Tibial artery (tissue), 4 donors: ENCODE results near the gene TTC34.
A peak's percentile ranks its signal among the peaks of the same experiment; 100 is the strongest.

Experiments used
- DNase-seq, 2 donors: peaks; one replicate each; pipeline ENCODE4 v3.0.0-alpha.2; 2019
- H3K27ac ChIP-seq, 2 donors: fragments of 200-600 bp; sonication (generic) in 1 of 2; 1 replicate in 1 of 2; 2 replicates in 1 of 2; pipeline ENCODE4 v1.5.1; 2018 to 2019; ENCODE audit warnings: mild to moderate bottlenecking in 1 of 2
- H3K27me3 ChIP-seq, 2 donors: fragments of 200-600 bp; sonication (generic) in 1 of 2; one replicate each; pipeline versions ENCODE4 v1.5.1 to v1.6.0; 2016 to 2019
- H3K36me3 ChIP-seq, 3 donors: fragments of 200-600 bp; sonication (generic) in 2 of 3; one replicate each; pipeline ENCODE4 v1.5.1; 2016 to 2019; ENCODE audit warnings: mild to moderate bottlenecking in 2 of 3
- H3K4me1 ChIP-seq, 4 donors: fragments of 200-600 bp; sonication (generic) in 2 of 4; 1 replicate in 3 of 4; 2 replicates in 1 of 4; pipeline ENCODE4 v1.5.1; 2016 to 2019
- H3K4me3 ChIP-seq, 2 donors: fragments of 200-600 bp; sonication (generic) in 1 of 2; 1 replicate in 1 of 2; 2 replicates in 1 of 2; pipeline ENCODE4 v1.5.1; 2018 to 2019; ENCODE audit warnings: mild to moderate bottlenecking in 2 of 2
- H3K9me3 ChIP-seq, 3 donors: fragments of 200-600 bp; sonication (generic) in 1 of 3; one replicate each; pipeline ENCODE4 v1.5.1; 2016 to 2019
- intact Hi-C: fragments of 100-400 bp; cut with DNase I; formaldehyde crosslinking; loops from one replicate; pipeline ENCODE4 v1.15.0; 2023; ENCODE audit warnings: low total_unique reads
- TF ChIP-seq, protein P1 (sequence below), 2 experiments: fragments of 200-600 bp in 1 of 2; fragments of 450-650 bp in 1 of 2; IDR thresholded peaks; one replicate each; pipeline ENCODE4 v1.5.1; 2017 to 2019; ENCODE audit warnings: antibody characterized with exemption in 2 of 2, mild to moderate bottlenecking in 1 of 2, moderate library complexity in 1 of 2

Gene TTC34

DNA sequence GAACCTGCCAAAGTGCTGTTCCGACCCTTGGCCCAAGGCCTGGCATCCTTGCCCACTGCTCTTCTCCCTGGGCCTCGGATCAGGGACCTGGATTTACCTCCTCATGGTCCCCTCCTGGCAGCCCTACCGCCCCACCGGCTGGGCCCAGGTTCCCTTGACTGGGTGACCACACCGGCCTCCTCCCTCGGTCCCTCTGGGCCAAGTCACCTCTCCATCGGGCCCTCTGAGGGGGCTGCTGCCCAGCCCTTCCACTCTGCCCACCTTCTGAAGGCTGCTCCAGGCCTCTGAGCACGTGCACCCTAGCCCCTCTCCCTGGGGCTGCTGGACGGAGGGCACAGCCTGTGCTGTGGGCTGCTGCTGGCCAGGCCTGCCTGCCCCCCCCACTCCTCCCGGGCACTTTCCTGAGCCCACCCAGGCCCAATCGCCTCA lies 159.3 kb downstream of the TTC34 start:
- Histone ChIP-seq H3K4me1 (peaks cover 0 to 33% (median 18%) of the 10 kb centered on the region in 4 donors), H3K27ac (peak overlapping the region; percentile 75 to 77), H3K36me3 (no peaks in the 10 kb centered on the region), H3K27me3 (peaks cover 0 to 22% of the 10 kb centered on the region in 2 donors), H3K9me3 (peaks cover 0 to 16% (median 4%) of the 10 kb centered on the region in 3 donors), H3K4me3 (peak overlapping the region; percentile 73 to 88)
- peak in 1 of 2 donors; percentile 53 for DNase-seq
- TF ChIP-seq, protein P1, sequence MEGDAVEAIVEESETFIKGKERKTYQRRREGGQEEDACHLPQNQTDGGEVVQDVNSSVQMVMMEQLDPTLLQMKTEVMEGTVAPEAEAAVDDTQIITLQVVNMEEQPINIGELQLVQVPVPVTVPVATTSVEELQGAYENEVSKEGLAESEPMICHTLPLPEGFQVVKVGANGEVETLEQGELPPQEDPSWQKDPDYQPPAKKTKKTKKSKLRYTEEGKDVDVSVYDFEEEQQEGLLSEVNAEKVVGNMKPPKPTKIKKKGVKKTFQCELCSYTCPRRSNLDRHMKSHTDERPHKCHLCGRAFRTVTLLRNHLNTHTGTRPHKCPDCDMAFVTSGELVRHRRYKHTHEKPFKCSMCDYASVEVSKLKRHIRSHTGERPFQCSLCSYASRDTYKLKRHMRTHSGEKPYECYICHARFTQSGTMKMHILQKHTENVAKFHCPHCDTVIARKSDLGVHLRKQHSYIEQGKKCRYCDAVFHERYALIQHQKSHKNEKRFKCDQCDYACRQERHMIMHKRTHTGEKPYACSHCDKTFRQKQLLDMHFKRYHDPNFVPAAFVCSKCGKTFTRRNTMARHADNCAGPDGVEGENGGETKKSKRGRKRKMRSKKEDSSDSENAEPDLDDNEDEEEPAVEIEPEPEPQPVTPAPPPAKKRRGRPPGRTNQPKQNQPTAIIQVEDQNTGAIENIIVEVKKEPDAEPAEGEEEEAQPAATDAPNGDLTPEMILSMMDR (IDR thresholded peaks at IDR 0.05), result no peak
- intact Hi-C loops, result loop anchor here (2.0 kb wide), 1 partner anchor 55 kb away; the partner anchor contains the start of gene PRXL2B

DNA sequence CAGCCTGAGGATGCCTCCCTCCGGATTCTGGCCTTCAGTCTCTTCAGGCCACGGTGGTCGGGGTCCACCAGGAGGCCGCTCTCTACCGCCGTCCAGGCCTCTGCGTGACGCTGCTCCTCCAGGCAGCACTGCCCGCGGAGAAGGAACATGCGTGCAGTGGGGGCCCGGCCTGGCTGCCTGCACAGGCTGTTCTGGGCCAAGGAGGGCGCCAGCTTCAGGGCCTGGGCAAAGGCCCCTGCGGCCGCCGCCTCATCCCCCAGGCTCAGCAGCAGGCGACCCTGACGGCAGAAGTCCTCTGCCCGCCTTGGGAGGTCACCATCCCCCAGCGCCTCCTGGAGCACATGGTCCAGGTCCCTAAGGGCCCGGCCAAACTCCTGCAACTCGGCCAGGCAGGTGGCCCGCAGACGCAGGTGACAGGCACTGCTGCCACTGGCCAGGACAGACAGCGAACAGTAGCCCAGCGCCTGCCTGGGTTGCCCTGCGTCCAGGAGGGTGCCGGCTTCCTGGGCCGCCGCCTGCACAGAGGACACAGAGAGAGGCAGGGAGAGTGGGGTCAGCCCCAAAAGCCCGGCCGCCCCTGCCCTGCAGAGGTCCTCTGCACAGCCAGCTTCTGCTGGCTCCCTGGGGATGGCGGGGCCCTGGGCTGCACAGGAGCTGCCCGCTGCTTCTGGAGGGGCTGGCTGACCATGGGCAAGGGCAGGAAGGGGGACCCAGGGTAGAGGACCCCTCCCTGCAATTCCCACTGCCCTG lies 159.9 kb downstream of the TTC34 start:
- peaks cover 0 to 10% (median 0%) of the 10 kb centered on the region in 3 donors for H3K9me3 ChIP-seq
- H3K36me3 ChIP-seq, result no peaks in the 10 kb centered on the region
- no peak overlapping the region for H3K27ac ChIP-seq
- TF ChIP-seq, protein P1 (IDR thresholded peaks at IDR 0.05), result no peak
- H3K4me3 ChIP-seq, result peak overlapping the region; percentile 73 to 88
- peaks cover 0 to 33% (median 18%) of the 10 kb centered on the region in 4 donors for H3K4me1 ChIP-seq
- peak in 1 of 2 donors; percentile 60 for DNase-seq
- peaks cover 0 to 28% of the 10 kb centered on the region in 2 donors for H3K27me3 ChIP-seq
- intact Hi-C loops, result loop anchor here (2.0 kb wide), 1 partner anchor 55 kb away; the partner anchor contains the start of gene PRXL2B

DNA sequence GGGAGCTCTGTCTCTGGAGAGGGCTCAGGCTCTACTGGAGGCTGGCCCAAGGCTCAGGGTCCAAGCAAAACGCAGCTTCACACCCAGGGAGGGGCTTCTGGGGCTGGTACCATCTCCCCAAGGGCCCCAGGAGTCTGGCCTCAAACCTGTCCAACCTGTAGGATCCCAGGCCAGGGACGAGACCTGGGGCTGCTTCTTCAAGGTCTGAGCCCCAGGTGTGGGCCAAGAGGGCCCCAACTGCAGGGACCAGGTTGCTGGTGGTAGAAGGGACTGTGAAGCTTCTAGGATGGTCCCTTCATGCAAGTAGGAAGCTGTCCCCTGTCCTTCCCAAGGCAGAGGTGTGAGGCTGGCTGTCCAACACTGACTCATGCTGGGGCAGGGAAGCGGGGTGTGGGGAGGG lies 160.9 kb downstream of the TTC34 start:
- H3K4me3 ChIP-seq, result no peak overlapping the region
- TF ChIP-seq, protein P1 (IDR thresholded peaks at IDR 0.05), result no peak
- peaks cover 0 to under 1% (median 0%) of the 10 kb centered on the region in 3 donors for H3K9me3 ChIP-seq
- H3K36me3 ChIP-seq, result no peaks in the 10 kb centered on the region
- H3K27me3 ChIP-seq, result peaks cover 0 to 37% of the 10 kb centered on the region in 2 donors
- intact Hi-C loops, result no loop called here
- H3K4me1 ChIP-seq, result peaks cover 0 to 33% (median 18%) of the 10 kb centered on the region in 4 donors
- DNase-seq, result no peak
- H3K27ac ChIP-seq, result no peak overlapping the region

DNA sequence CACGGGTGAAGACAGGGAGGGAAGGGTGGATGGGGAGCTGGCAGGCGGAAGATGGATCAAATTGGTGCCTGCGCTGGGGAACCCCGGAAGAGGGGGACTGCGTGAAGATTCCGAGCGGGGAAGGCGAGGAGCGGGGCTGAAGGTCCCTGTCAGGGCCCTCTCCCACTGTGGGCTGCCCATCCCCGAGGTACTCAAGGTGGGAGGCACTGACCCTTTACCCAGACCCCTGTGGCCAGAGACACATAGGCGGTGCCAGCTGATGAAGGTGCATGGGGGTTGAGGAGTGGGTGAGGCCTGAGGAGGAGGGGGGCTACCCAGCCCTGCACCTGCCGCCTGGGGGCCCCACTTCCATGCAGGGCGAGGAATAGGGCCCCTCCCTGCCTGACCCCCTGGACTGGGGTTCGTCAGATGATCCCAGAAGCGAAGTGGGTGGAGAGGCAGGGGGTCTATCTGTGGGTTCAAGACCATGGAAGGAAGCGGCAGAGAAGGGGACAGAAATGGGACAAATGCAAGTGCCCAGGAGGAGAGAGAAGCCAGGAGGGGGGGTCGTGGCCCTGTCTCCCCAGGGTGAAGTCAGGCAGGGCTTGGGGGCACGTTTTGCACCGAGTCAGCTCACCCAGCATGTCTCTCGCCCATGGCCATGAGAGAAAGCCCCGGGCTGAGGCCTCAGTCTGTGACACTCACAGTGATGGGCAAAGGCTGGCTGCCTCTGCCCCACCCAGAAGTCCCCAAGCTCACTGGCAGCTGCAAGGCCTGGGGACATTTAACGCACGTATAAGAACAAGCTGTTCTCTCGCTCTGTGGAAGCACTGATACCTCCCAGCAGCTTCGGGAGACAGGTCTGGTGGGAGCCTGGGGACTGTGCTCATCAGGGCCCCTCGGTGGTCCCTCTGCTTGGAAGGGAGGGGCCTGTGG lies 161.6 kb downstream of the TTC34 start:
- H3K4me3 ChIP-seq, result no peak overlapping the region
- intact Hi-C loops, result no loop called here
- H3K4me1 ChIP-seq, result peaks cover 0 to 33% (median 18%) of the 10 kb centered on the region in 4 donors
- peaks cover 0 to 44% of the 10 kb centered on the region in 2 donors for H3K27me3 ChIP-seq
- DNase-seq, result no peak
- no peaks in the 10 kb centered on the region for H3K36me3 ChIP-seq
- H3K27ac ChIP-seq, result no peak overlapping the region
- H3K9me3 ChIP-seq, result no peaks in the 10 kb centered on the region
- TF ChIP-seq, protein P1 (IDR thresholded peaks at IDR 0.05), result no peak

DNA sequence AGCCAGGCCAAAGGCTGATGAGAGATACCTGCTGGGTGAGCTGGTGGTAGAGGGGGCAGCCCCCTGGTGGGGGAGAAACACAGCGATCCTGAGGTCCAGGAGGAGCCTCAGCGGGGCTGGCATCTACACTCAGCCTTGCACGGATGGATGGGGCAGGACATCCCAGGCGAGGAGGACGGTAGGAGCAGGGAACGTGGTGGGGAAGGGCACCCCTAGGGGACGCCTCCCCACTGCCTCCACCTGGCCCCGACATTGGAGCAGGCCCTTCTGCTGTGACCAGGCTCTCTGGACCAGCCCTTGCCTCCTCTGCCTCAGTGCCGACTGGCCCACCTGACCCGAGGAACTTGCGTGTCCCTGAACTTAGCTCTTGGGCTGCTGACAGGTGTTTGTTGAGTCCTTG lies 162.3 kb downstream of the TTC34 start:
- intact Hi-C loops, result no loop called here

More for the DNA sequence above, 162.3 kb downstream of the TTC34 start:
- Histone ChIP-seq H3K4me3 (no peak overlapping the region), H3K4me1 (peaks cover 0 to 33% (median 18%) of the 10 kb centered on the region in 4 donors), H3K27me3 (peaks cover 0 to 47% of the 10 kb centered on the region in 2 donors), H3K9me3 (no peaks in the 10 kb centered on the region), H3K27ac (no peak overlapping the region), H3K36me3 (no peaks in the 10 kb centered on the region)
- no peak for DNase-seq
- TF ChIP-seq, protein P1 (IDR thresholded peaks at IDR 0.05), result no peak
